Keratinocyte (primary cell): ENCODE data around the gene SARNP. TPM values are rescaled to one million over a fixed set of nuclear protein-coding genes. Genes with fewer than 3 reads are reported as not detected.

Experiments used
- DNase-seq: peaks from one replicate; pipeline ENCODE4 v3.0.0-alpha.2; 2011; ENCODE audit warnings: low read depth, missing footprints, low spot score
- FAIRE-seq: peaks from 2 replicates; lab custom pipeline; 2011; peaks lifted over from hg19 to GRCh38; lab: Jason Lieb, UNC
- H2AFZ ChIP-seq: 2 replicates; pipeline ENCODE4 v1.6.0; 2012; ENCODE audit warnings: low read length, control low read depth, inconsistent platforms; ENCODE audit not compliant: control insufficient read depth
- H3K27ac ChIP-seq: 2 replicates; pipeline ENCODE4 v1.5.1; 2011; ENCODE audit warnings: low read length; ENCODE audit not compliant: control insufficient read depth, insufficient read depth
- H3K27me3 ChIP-seq: 3 replicates; pipeline ENCODE4 v1.6.0; 2011; ENCODE audit warnings: low read length; ENCODE audit not compliant: control insufficient read depth, insufficient read depth; ENCODE audit errors: extremely low read depth
- H3K36me3 ChIP-seq, 2 experiments: 2 replicates in 1 of 2; 3 replicates in 1 of 2; pipeline ENCODE4 v1.5.1; 2011; ENCODE audit warnings: low read length in 2 of 2, mild to moderate bottlenecking in 1 of 2; ENCODE audit not compliant: control insufficient read depth in 2 of 2, insufficient read depth in 2 of 2; ENCODE audit errors: extremely low read depth in 1 of 2
- H3K4me1 ChIP-seq: 3 replicates; pipeline ENCODE4 v1.5.1; 2011; ENCODE audit warnings: low read length; ENCODE audit not compliant: control insufficient read depth, insufficient read depth; ENCODE audit errors: extremely low read depth
- H3K4me2 ChIP-seq: 3 replicates; pipeline ENCODE4 v1.6.0; 2011; ENCODE audit warnings: low read depth, low read length; ENCODE audit not compliant: control insufficient read depth, insufficient read depth; ENCODE audit errors: extremely low read depth
- H3K4me3 ChIP-seq, 3 experiments: fragments of 200-600 bp in 1 of 3; sonication (generic) in 1 of 3; 2 replicates in 2 of 3; 3 replicates in 1 of 3; pipeline ENCODE4 v1.5.1; 2011 to 2016; ENCODE audit warnings: low read length in 3 of 3, mild to moderate bottlenecking in 3 of 3, control low read depth in 2 of 3, inconsistent platforms in 1 of 3, low read depth in 1 of 3, mixed read lengths in 1 of 3, mixed run types in 1 of 3, moderate library complexity in 1 of 3; ENCODE audit not compliant: control insufficient read depth in 2 of 3, insufficient read depth in 2 of 3; ENCODE audit errors: extremely low read depth in 1 of 3
- H3K79me2 ChIP-seq: 2 replicates; pipeline ENCODE4 v1.6.0; 2012; ENCODE audit warnings: low read length; ENCODE audit not compliant: control insufficient read depth, insufficient read depth
- H3K9ac ChIP-seq: 3 replicates; pipeline ENCODE4 v1.6.0; 2011; ENCODE audit warnings: low read length; ENCODE audit not compliant: control insufficient read depth, insufficient read depth; ENCODE audit errors: extremely low read depth
- H3K9me1 ChIP-seq: 3 replicates; pipeline ENCODE4 v1.6.0; 2011; ENCODE audit warnings: low read length; ENCODE audit not compliant: control insufficient read depth, insufficient read depth; ENCODE audit errors: extremely low read depth
- H3K9me3 ChIP-seq: 2 replicates; pipeline ENCODE4 v1.5.1; 2012; ENCODE audit warnings: low read depth, low read length; ENCODE audit not compliant: control insufficient read depth
- H4K20me1 ChIP-seq: 3 replicates; pipeline ENCODE4 v1.6.0; 2011; ENCODE audit warnings: low read length; ENCODE audit not compliant: control insufficient read depth, insufficient read depth; ENCODE audit errors: extremely low read depth
- CTCF ChIP-seq, 3 experiments: IDR thresholded peaks in 1 of 3; conservative IDR thresholded peaks in 1 of 3; optimal IDR thresholded peaks in 1 of 3; 2 replicates in 2 of 3; 3 replicates in 1 of 3; pipeline versions ENCODE3 to v1.5.1; 2011; ENCODE audit warnings: low read length in 3 of 3, mild to moderate bottlenecking in 3 of 3, moderate library complexity in 2 of 3, control low read depth in 1 of 3, inconsistent platforms in 1 of 3; ENCODE audit not compliant: insufficient read depth in 2 of 3; ENCODE audit errors: extremely low read depth in 1 of 3
- EZH2 ChIP-seq: IDR thresholded peaks from one replicate; pipeline ENCODE4 v1.6.1; 2012; ENCODE audit warnings: inconsistent platforms, mild to moderate bottlenecking, low read length, moderate library complexity
- dilution Hi-C: fragments of 300-500 bp; cut with MboI; formaldehyde crosslinking; loops from one replicate; pipeline ENCODE4 v1.7.0; 2020; ENCODE audit warnings: low sequenced_read_pairs; ENCODE audit not compliant: extremely low pct_ligation_motif_present
- polyA plus RNA-seq, 5 experiments: library from polyadenylated mRNA; depleted of rRNA in 3 of 5; stranded (reverse) in 3 of 5; stranded (forward) in 1 of 5; unstranded in 1 of 5; fragments of >200 nt; gene quantifications; 1 replicate in 1 of 5; 2 replicates in 3 of 5; 3 replicates in 1 of 5; pipeline versions ENCODE4 v1.2.1 to v1.2.3, GENCODE V29; 2011 to 2012; ENCODE audit warnings: missing spikeins in 2 of 5, low read depth in 1 of 5, low replicate concordance in 1 of 5

The SARNP gene
- polyA plus RNA-seq, 1 donor (not counting 4 experiments of a cell fraction or from before 2014, with no cell fraction given), result 168 TPM

GRCh38 chr12:55780685-55781084, 36.8 kb downstream of the SARNP start:
- FAIRE-seq, result no peak
- Histone ChIP-seq H3K36me3 (peaks cover 6% of the 10 kb centered on the region in 2 experiments), H3K9me1 (no peaks in the 10 kb centered on the region), H3K4me3 (no peak overlapping the region), H3K9ac (no peak overlapping the region), H3K27me3 (no peaks in the 10 kb centered on the region), H3K9me3 (no peaks in the 10 kb centered on the region), H3K79me2 (peaks cover 6% of the 10 kb centered on the region), H4K20me1 (no peaks in the 10 kb centered on the region), H3K4me1 (no peaks in the 10 kb centered on the region), H3K27ac (no peak overlapping the region), H3K4me2 (no peak overlapping the region), H2AFZ (no peak overlapping the region)
- DNase-seq, result no peak
- no peak for TF ChIP-seq EZH2
- TF ChIP-seq CTCF (optimal IDR thresholded peaks at IDR 0.05 in 1 of 3, IDR thresholded peaks at IDR 0.05 in 1 of 3, conservative IDR thresholded peaks at IDR 0.05 in 1 of 3; ENCODE audit: extremely low read depth in 1 of 3, insufficient read depth in 2 of 3, low read length in 3 of 3), result no peak
- dilution Hi-C loops, result no loop called here

- Histone ChIP-seq H3K4me2 (no peak overlapping the region), H3K9me1 (no peaks in the 10 kb centered on the region), H3K79me2 (peaks cover 7% of the 10 kb centered on the region), H3K27me3 (no peaks in the 10 kb centered on the region), H3K27ac (no peak overlapping the region), H3K36me3 (peaks cover 5 to 6% of the 10 kb centered on the region in 2 experiments), H3K9me3 (no peaks in the 10 kb centered on the region), H4K20me1 (peaks cover 3% of the 10 kb centered on the region), H3K4me1 (no peaks in the 10 kb centered on the region), H2AFZ (no peak overlapping the region), H3K4me3 (no peak overlapping the region), H3K9ac (no peak overlapping the region)
- DNase-seq (no peak), FAIRE-seq (no peak)
- TF ChIP-seq CTCF (optimal IDR thresholded peaks at IDR 0.05 in 1 of 3, IDR thresholded peaks at IDR 0.05 in 1 of 3, conservative IDR thresholded peaks at IDR 0.05 in 1 of 3; ENCODE audit: extremely low read depth in 1 of 3, insufficient read depth in 2 of 3, low read length in 3 of 3) (no peak), EZH2 (no peak)
- dilution Hi-C loops, result no loop called here
Observed at GRCh38 chr12:55777856-55778255, 39.7 kb downstream of the SARNP start.
